OCI-LY7 (cell line): ENCODE results near the gene ITSN1. TPM values are rescaled to one million over a fixed set of nuclear protein-coding genes. Genes with fewer than 3 reads are reported as not detected.

Experiments used
- BruUV-seq: library from RNA; stranded (reverse); fragments of 400-500 nt; replicated peaks from 2 replicates; lab custom pipeline; 2021; lab: Mats Ljungman, UMichigan
- CTCF ChIA-PET: fragments of 300-600 bp; sonication (Branson Sonifier 250); formaldehyde crosslinking; loops from one replicate; lab custom pipeline; 2022; ENCODE audit warnings: antibody characterized with exemption; ENCODE audit not compliant: unreplicated experiment; lab: Charles Lee
- POLR2A ChIA-PET: fragments of 300-600 bp; sonication (Branson Sonifier 250); formaldehyde crosslinking; loops from one replicate; lab custom pipeline; 2022; ENCODE audit warnings: antibody characterized with exemption; lab: Charles Lee
- DNase-seq: peaks from one replicate; pipeline ENCODE4 v3.0.0-alpha.2; 2015; ENCODE audit warnings: low spot score
- H2AFZ ChIP-seq: fragments of 200-600 bp; sonication (generic), shearing (Covaris generic); 2 replicates; pipeline ENCODE4 v1.6.1; 2014; ENCODE audit warnings: mild to moderate bottlenecking, antibody characterized with exemption, low read length, moderate library complexity
- H3K27ac ChIP-seq: fragments of 200-600 bp; sonication (generic); 2 replicates; pipeline ENCODE4 v1.5.1; 2014; ENCODE audit warnings: mixed run types, low read depth, mild to moderate bottlenecking, moderate library complexity, low read length, inconsistent platforms; ENCODE audit not compliant: poor library complexity, severe bottlenecking
- H3K36me3 ChIP-seq: fragments of 200-600 bp; sonication (generic); 2 replicates; pipeline ENCODE4 v1.6.1; 2014; ENCODE audit warnings: mild to moderate bottlenecking, antibody characterized with exemption, low read length, moderate library complexity, mixed read lengths; ENCODE audit not compliant: insufficient read depth
- H3K4me1 ChIP-seq: fragments of 200-600 bp; sonication (generic); 2 replicates; pipeline ENCODE4 v1.5.1; 2014; ENCODE audit warnings: mild to moderate bottlenecking, low read length; ENCODE audit not compliant: insufficient read depth, poor library complexity, severe bottlenecking
- H3K4me2 ChIP-seq: fragments of 200-600 bp; sonication (generic); 2 replicates; pipeline ENCODE4 v1.6.1; 2014; ENCODE audit warnings: mild to moderate bottlenecking, low read length
- H3K4me3 ChIP-seq: fragments of 200-600 bp; sonication (generic); 2 replicates; pipeline ENCODE4 v1.5.1; 2014; ENCODE audit warnings: mild to moderate bottlenecking, low read depth, low read length; ENCODE audit not compliant: poor library complexity, severe bottlenecking
- H3K79me2 ChIP-seq: fragments of 200-600 bp; sonication (generic); 2 replicates; pipeline ENCODE4 v1.6.1; 2016; ENCODE audit warnings: low read depth, mild to moderate bottlenecking, low read length, moderate library complexity, mixed read lengths; ENCODE audit not compliant: insufficient read depth
- H3K9me2 ChIP-seq: fragments of 200-600 bp; sonication (generic); 2 replicates; pipeline ENCODE4 v1.6.1; 2016; ENCODE audit warnings: mild to moderate bottlenecking, low read length, mixed read lengths; ENCODE audit not compliant: insufficient read depth
- H3K9me3 ChIP-seq: fragments of 200-600 bp; sonication (generic); 2 replicates; pipeline ENCODE4 v1.6.1; 2014; ENCODE audit warnings: mild to moderate bottlenecking, mixed run types, low read length, mixed read lengths
- H4K20me1 ChIP-seq: fragments of 200-600 bp; sonication (generic); 2 replicates; pipeline ENCODE4 v1.6.1; 2014; ENCODE audit warnings: mild to moderate bottlenecking, antibody characterized with exemption, low read length, moderate library complexity, mixed read lengths; ENCODE audit not compliant: insufficient read depth
- EZH2phosphoT487 ChIP-seq: fragments of 200-600 bp; sonication (generic); IDR thresholded peaks from 2 replicates; pipeline ENCODE4 v1.6.1; 2018; ENCODE audit warnings: low read depth, borderline replicate concordance, mild to moderate bottlenecking, mixed run types, antibody characterized with exemption, low read length, moderate library complexity, mixed read lengths
- intact Hi-C: fragments of 100-400 bp; cut with micrococcal nuclease; formaldehyde crosslinking; loops from one replicate; pipeline ENCODE4 v1.10.0; 2022; ENCODE audit not compliant: unreplicated experiment
- total RNA-seq, 2 experiments: library from RNA; depleted of rRNA in 1 of 2; stranded (reverse); fragments of >200 nt in 1 of 2; shearing (Covaris generic) in 1 of 2; gene quantifications; 2 replicates each; pipeline ENCODE4 v1.2.3, GENCODE V29; 2014 to 2022
- TF ChIP-seq, protein P1 (sequence below): fragments of 200-600 bp; sonication (generic); conservative IDR thresholded peaks from 2 replicates; pipeline ENCODE4 v1.5.1; 2014; ENCODE audit warnings: mild to moderate bottlenecking, antibody characterized with exemption, low read length, moderate library complexity, mixed read lengths

ITSN1 gene
- total RNA-seq, 2 experiments from 2014 or later, result 0.60 to 5.9 TPM

DNA sequence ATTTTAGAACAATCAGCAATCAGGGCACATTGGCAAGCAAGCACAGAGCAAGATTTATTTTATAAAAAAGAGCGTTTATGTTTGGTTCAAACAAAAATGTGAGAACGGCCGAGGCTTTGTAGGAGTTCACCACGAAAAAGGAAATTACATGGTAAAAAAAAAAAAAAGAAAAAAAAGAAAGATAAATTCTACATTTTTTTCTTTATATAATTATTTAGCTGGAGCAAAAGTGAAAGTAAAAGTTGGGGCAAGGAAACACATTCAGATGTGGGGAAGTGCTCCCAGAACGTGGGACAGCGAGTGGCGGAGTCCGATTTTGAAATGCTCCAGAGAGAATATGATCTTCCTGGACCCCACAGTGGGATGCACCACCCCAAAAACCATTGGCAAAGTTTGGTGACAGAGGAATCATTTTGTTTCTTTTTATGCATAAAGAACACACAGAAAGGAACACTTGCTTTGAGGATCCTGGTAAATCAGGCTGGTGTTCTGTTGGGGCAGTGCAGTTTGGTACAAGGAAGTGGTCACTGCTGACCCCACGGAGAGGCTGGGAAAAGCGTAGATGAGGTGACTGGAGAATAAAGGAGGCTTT lies 289.6 kb downstream of the ITSN1 start:
- no TSS peak for BruUV-seq
- no peak overlapping the region for H3K4me3 ChIP-seq
- TF ChIP-seq EZH2phosphoT487, result no peak
- TF ChIP-seq, protein P1, sequence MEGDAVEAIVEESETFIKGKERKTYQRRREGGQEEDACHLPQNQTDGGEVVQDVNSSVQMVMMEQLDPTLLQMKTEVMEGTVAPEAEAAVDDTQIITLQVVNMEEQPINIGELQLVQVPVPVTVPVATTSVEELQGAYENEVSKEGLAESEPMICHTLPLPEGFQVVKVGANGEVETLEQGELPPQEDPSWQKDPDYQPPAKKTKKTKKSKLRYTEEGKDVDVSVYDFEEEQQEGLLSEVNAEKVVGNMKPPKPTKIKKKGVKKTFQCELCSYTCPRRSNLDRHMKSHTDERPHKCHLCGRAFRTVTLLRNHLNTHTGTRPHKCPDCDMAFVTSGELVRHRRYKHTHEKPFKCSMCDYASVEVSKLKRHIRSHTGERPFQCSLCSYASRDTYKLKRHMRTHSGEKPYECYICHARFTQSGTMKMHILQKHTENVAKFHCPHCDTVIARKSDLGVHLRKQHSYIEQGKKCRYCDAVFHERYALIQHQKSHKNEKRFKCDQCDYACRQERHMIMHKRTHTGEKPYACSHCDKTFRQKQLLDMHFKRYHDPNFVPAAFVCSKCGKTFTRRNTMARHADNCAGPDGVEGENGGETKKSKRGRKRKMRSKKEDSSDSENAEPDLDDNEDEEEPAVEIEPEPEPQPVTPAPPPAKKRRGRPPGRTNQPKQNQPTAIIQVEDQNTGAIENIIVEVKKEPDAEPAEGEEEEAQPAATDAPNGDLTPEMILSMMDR, result no peak
- CTCF ChIA-PET, result no interaction called here
- H4K20me1 ChIP-seq, result no peaks in the 10 kb centered on the region
- no peaks in the 10 kb centered on the region for H3K36me3 ChIP-seq
- H3K4me1 ChIP-seq, result peaks cover 8% of the 10 kb centered on the region
- no peak for DNase-seq
- peak overlapping the region; percentile 29; the same call in 1 of the 2 replicates for H2AFZ ChIP-seq
- intact Hi-C loops, result no loop called here
- no peaks in the 10 kb centered on the region for H3K79me2 ChIP-seq
- POLR2A ChIA-PET, result interaction anchor here (0.7 kb wide), 1 partner anchor 161 kb away, joined by 3 read pairs; no protein-coding TSS in a partner anchor
- H3K9me2 ChIP-seq, result no peaks in the 10 kb centered on the region
- H3K27ac ChIP-seq, result no peak overlapping the region
- no peaks in the 10 kb centered on the region for H3K9me3 ChIP-seq
- H3K4me2 ChIP-seq, result peak overlapping the region; percentile 54; the same call in 1 of the 2 replicates

GRCh38 chr21:33932731-33933130 lies 290.4 kb downstream of the ITSN1 start:
- POLR2A ChIA-PET, result interaction anchor here (0.7 to 1.1 kb wide), 2 partner anchors 197 to 441 kb away, joined by 3 read pairs; no protein-coding TSS in a partner anchor
- TF ChIP-seq EZH2phosphoT487, result no peak
- TF ChIP-seq, protein P1, result no peak
- 0 out of 2 replicates have a peak overlapping the region, but pooled peaks have one; percentile 29 for H2AFZ ChIP-seq
- peak overlapping the region; percentile 54; the same call in 1 of the 2 replicates for H3K4me2 ChIP-seq
- CTCF ChIA-PET, result interaction anchor here (1.2 kb wide), 1 partner anchor 8 kb away, joined by 3 read pairs; no protein-coding TSS in a partner anchor
- H3K4me3 ChIP-seq, result no peak overlapping the region
- intact Hi-C loops, result no loop called here
- H3K4me1 ChIP-seq, result peaks cover 16% of the 10 kb centered on the region
- no peak for DNase-seq
- H3K9me2 ChIP-seq, result no peaks in the 10 kb centered on the region
- H3K79me2 ChIP-seq, result no peaks in the 10 kb centered on the region
- no peaks in the 10 kb centered on the region for H3K36me3 ChIP-seq
- no TSS peak for BruUV-seq
- H3K27ac ChIP-seq, result no peak overlapping the region
- H3K9me3 ChIP-seq, result no peaks in the 10 kb centered on the region
- no peaks in the 10 kb centered on the region for H4K20me1 ChIP-seq
